Stimulated activated CD8-positive, alpha-beta memory T cell treated with anti-CD3 and anti-CD28 coated beads, Interleukin-4, amount 100 ng/mL, for 48 hours (primary cell): ENCODE data around the gene FOS.
"Not testable (repeated sequence)": the region's sequence is repeated elsewhere in the genome, so short reads cannot be mapped to it uniquely, and the experiment has no call there.

Experiments
- DNase-seq: peaks from one replicate; pipeline ENCODE4 v3.0.0-alpha.2; 2020

FOS gene

DNA sequence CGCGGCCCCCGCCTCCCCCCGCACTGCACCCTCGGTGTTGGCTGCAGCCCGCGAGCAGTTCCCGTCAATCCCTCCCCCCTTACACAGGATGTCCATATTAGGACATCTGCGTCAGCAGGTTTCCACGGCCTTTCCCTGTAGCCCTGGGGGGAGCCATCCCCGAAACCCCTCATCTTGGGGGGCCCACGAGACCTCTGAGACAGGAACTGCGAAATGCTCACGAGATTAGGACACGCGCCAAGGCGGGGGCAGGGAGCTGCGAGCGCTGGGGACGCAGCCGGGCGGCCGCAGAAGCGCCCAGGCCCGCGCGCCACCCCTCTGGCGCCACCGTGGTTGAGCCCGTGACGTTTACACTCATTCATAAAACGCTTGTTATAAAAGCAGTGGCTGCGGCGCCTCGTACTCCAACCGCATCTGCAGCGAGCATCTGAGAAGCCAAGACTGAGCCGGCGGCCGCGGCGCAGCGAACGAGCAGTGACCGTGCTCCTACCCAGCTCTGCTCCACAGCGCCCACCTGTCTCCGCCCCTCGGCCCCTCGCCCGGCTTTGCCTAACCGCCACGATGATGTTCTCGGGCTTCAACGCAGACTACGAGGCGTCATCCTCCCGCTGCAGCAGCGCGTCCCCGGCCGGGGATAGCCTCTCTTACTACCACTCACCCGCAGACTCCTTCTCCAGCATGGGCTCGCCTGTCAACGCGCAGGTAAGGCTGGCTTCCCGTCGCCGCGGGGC is at the start of gene FOS:
Gene FOS (plus strand): TSS at position 407 of the 731 bp plus-strand sequence. CDS start 155 bp downstream, at position 562.
- peak; percentile 90 for DNase-seq

DNA sequence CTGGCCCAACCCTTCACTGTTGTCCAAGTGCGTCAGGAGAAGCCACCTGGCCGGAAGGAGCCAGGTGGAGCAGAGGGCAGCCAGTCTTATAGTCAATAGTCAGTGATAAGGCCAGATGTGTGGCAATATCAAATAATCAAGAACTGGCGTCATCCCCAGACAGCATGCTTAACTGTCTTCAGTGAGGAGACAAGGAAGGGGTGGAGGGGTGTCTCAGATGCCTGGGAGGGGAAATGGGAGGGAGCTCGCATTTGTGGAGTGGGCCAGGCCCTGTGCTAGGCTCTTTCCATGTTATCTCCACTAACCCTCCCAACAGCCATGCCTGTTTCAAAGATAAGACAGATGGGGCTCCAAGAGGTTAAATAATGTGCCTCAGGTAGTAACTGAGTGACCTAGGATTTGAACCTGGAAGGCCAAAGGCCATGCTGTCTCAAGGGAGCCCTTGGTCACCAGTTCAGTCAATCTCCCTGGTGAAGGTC is 48.9 kb upstream of the FOS start:
- no peak for DNase-seq

DNA sequence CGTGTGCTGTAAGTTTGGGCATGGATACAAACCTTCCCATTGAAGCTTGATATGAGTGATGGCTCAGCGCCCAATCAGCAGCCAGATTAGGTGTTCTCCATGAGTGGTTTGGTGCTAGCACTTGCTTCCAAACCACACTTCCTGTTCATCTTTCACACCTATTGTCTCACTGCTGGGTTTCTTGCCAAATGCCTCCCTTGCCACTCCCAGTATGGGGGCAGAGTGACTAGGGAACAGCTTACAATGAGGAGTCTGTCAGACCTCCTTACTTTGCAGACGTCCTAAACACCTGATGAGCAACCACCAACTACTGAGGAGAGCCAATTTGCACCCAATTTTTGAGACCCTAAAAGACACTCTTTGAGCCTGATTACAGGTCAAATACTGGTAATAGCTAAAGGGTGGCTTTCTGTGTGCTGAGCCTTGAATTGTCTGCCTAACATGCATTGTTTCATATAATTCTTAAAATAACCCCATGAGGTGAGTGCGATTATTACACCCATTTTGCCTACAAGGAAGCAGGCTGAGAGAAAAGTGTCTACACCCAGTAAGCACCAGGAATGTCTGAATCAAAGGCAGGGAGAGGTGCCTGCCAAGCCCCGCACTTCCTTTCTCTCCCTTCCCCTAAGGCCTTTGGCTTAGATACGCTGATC is 48.4 kb upstream of the FOS start:
- peak; percentile 41 for DNase-seq

DNA sequence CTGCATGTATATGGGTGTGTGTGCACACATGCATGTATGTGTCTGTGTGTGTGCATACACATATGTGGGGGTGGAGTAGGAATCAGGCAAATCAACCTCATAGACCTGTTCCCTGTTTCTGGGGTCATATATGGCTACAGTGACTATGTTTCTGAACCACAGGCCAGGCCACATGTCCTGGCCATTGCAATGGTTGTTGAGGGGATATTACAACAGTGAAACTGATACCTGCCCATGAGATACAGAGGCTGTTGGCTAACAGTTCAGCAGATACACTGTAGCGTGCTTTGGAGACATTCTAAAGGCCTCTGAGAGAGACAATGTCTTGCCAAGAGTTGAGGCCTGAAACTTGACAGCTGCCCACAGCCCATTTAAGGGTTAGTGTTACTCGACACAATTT is 47.3 kb upstream of the FOS start:
- no peak for DNase-seq

DNA sequence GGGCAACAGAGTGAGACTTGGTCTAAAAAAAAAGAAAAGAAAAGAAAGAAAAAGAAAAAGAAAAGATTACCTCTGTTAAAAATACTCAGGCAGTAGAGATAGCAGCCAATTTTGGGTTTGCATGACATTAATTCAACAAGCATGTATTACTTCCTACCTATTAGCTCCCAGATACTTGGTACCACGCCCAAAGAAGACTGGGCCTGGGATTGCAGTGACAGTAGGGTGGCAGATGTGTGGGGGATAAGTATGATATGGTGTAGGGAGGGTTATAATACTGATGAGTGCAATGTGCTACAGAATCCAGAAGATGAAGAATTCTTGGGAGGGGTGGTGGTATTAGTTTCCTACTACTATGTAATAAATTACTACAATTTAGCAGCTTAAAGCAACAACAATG is 46.4 kb upstream of the FOS start:
- DNase-seq, result no peak

DNA sequence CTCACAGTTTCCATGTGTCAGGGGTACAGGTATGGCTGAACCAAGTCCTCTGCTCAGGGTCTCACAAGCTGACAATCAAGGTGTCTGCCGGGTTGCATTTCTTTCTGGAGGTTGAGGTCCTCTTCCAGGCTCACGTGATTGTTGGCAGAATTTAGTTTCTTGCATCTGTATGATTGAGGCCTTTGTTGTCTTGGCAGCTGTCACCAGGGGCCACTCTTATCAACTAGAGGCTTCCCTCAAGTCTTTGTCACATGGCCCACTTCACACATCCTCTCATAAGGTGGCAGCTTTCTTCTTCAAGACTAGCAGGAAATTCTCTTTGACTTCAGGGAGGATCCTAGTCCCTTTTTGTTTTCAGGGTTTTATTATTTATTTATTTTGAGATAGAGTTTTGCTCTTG is 46.0 kb upstream of the FOS start:
- DNase-seq, result no peak

DNA sequence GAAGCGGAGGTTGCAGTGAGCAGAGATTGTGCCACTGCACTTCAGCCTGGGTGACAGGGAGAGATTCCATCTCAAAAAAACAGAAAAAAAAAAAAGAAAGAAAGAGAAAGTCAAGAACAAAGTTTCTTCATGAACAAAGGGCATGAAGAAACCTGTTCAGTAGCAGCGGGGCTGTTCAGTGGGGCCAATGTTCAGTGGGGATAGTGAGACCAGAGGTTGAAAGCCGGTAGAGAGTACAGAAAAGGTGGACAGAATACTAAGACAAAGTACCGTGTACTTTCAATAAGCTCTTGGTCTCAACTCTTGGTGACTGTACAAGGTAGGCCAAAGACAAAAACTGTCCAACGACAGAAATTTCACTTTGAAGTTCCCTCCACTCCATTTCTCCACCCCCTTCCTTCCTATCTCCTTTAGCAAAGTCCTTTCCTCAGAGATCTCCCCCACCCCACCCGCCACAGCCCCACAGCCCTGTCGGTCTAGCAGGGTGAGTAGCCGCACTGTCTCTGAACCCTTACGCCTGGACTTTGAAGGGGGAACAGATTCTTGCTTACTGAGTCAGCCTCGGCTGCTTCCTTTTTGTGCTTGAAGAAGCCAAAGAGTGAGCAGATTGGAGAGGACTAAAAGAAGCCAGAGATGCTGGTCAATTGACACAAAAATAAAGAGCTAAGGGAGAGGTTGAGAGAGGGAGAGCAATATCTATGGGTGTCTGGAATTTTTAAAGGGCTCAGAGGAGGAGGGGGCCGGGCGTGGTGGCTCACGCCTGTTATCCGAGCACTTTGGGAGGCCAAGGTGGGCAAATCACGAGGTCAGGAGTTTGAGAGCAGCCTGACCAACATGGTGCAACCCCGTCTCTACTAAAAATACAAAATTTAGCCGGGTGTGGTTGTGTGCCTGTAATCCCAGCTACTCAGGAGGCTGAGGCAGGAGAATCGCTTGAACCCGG is 44.2 kb upstream of the FOS start:
- no peak for DNase-seq

DNA sequence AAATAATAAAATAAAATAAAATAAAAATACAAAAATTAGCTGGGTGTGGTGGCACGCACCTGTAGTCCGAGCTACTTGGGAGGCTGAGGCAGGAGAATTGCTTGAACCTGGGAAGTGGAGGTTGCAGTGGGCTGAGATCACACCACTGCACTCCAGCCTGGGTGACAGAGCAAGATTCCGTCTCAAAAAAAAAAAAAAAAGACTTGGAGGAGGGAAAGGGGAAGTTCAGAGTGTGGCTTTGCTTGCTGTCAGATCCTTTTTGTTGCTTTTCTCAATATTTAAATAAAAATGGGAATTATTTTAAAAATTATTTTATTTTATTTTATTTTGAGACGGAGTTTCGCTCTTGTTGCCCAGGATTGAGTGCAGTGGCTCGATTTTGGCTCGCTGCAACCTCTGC is 43.4 kb upstream of the FOS start:
- DNase-seq, result not testable (repeated sequence)

DNA sequence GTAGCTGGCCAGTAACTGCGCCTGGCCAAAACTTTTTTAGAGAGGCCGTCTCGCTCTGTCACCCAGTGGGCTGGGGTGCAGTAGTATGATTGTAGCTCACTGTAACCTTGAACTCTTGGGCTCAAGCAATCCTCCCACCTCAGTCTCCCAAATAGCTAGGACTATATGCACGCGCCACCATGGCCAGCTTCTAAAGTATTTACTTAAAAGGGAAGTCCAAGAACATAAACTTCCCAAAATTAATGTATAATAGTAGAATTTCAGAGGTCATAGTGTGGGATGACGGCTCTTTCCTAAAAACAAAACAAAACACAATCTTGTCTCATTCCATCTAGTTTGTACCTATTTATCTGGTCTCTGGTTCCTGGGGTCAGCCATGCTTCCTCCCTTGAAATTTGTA is 42.2 kb upstream of the FOS start:
- DNase-seq, result no peak

DNA sequence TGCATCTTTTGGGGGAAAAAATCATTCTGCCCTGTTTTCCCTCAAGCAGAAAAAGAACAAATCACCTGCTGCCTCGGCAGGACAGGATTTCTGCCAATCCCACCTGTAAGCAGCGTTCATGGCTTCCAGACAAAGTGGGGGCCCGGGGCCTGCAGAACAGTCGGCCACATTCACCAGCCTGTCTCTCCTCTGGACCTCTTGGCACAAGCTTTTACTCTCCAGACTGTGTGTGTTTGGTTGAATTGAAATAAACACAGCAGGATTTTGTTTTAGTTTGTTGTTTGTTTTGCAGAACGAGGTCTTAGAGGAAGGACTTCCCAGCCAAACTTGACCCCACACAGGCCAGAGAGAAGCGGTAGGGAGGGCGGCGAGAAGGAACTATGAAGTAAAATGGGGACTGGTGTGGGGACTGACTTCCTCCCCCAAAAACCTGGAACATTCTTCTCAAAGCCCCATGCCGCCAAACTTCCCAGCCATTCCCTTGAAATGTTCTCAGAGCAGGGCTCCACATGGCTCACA is 41.7 kb upstream of the FOS start:
- DNase-seq, result no peak

DNA sequence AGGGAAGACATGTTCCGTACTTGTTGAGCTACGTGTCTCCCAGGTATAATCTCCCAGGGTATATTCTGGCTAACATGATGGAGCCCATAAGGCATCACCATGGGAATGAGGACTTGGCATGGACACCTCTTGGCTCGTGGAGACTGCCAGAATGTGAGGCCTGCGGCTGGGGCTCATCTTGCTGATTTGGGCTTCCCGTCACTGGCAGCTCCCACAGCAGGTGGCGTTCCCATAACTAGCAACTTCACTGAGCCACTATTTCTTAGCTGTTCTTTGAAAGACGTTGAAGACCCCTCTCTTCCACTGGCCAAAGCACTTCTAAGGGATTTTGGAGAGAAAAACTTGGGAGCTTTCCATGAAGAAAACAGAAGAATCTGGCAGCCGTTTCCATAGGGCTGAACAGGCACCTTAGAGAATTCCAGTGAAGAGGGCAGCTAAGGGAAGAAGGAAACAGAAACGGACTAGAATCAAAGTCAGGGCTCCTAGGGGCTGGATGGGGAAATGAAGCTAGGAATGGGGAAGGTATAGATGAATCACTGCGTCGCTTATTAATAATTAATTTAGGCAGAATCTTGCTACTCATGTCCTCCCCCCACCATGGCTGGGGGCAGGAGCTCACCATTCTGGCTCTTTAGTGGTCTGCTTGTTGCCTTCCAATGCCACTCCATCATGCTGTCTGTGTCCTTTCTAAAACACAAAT is 39.7 kb upstream of the FOS start:
- DNase-seq, result no peak

DNA sequence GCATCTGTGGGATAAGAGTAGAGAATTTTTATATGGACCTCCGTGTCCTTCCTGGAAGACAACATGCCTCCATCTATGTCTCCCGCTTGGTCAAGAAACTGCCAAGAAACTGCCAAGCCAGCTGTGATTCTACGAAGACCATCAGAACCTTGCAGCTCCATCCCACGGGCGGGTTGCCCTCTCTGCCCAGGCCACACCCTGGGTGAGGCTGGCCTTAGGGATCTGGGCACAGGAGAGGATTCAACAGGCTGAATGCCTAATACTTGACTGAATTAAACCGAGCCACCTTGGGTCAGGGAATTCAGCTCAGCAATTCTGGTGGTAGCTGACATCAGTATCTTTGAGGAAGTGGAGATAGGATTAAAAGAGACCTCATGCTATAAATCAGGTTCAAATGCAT is 37.8 kb upstream of the FOS start:
- no peak for DNase-seq

DNA sequence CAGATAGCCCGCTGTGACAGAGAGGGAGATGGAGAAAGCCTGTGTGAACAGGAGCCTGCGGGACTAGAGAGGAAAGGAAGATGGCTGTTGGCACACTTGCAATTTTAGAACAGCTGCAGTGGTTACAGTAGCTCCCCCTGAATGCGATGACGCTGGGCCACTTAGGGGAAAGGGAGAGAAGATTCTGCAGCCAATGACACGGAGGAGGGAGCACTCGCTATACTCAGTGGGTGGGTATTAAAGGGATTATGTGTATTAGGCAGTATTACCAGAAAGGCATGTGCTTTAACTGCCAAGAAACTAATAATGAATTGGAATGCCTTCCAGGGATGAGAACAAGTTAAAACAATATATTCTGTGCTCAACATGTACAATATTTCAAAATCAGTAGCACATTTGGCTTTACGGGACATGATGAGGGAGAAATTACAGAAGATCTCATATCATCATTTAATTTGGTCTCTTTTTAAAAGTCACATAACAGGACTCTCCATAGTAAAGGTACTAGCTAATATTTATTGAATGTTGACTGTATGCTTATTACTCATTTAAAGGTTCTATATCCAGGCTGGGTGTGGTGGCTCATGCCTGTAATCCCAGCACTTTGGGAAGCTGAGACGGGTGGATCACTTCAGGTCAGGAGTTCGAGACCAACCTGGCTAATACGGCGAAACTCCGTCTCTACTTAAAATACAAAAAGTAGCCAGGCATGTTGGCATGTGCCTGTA is 35.9 kb upstream of the FOS start:
- no peak for DNase-seq

DNA sequence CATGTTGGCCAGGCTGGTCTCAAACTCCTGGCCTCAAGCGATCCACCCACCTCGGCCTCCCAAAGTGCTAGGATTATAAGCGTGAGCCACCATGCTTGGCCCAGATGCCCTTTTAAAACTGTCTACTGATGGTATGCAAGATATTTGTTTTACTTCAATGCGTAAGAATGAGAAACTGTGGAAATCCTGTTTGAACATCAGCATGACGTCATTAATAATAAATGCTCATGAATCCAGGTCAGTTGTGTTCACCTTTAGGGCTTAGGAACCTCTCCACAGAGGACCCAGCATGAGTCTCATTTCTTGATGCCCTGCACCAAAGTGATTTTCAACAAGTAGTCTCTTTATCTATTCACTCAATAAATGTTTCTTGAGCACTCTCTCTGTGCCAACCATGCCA is 34.5 kb upstream of the FOS start:
- no peak for DNase-seq

DNA sequence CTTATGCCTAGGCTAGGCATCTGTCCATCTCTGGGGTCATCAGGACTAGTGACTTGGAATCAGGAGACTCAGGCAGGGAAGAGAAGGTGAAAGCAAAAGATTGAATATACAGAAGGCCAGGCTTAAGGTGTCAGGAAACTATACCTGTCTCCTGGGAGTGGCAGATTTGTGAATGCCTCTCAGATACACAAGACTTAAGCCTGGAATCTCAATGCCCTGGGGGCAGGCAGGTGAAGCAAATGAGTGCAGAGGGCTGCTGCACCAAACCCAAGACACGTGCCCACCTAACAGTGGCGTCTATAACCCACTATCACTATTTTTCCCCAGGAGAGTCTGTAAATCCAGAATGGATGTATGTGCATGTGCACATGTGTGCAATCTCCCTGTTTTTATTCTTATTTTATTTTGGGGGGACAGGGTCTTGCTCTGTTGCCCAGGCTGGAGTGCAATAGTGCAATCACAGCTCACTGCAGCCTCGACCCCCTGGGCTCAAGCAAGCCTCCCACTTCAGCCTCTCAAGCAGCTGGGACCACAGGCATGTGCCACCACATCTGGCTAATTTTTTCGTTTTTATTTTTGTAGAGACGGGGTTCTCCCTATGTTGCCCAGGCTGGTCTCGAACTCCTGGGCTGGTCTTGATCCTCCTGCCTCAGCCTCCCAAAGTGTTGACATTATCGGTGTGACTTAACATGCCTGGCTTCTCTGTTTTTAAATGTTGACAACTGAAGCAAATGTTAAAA is 31.9 kb upstream of the FOS start:
- no peak for DNase-seq

DNA sequence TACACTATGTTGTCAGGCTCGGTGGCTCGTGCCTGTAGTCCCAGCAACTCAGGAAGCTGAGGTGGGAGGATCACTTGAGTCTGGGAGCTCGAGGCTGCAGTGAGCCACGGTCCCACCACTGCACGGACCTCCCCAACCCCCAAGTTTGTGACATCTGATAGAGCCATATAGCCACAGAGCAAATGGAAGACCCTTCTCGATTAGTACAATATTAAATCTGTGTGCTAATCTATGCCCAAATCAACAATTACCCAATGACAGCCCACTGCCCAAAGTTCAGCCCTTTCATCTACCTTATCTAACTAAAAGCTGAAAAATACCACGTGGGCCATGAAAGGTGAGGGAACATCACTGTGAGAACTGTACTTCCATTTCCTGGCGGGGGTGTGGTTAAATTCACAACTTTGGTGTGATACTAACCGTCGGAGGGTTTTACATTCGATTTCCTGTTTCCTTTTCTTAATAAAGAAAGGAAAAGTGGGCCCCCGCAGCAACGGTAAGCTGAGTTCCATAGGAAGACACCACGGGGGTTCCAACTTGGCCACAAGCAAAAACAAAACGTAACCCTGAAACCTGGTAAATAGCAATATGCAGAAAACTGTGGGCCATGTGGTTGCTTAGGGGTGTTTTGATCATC is 31.2 kb upstream of the FOS start:
- DNase-seq, result peak; percentile 80

DNA sequence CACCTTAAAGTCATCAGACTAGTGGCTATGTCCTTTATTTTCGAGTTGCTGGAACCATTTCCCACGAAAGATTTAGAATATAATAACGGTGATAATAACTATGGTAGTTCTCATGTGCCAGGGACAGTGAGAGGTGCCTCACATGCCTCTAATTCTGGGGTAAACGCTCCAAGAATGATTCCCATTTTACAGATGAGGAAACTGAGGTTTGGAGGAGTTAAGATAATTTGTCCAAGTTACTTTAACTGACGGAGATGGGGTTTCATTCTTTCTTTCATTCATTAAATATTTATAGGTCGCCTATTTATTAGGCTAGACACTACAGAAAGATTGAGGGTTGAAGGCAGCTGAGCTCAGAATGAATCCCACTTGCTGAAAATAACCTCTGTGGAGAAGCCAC is 30.7 kb upstream of the FOS start:
- no peak for DNase-seq

DNA sequence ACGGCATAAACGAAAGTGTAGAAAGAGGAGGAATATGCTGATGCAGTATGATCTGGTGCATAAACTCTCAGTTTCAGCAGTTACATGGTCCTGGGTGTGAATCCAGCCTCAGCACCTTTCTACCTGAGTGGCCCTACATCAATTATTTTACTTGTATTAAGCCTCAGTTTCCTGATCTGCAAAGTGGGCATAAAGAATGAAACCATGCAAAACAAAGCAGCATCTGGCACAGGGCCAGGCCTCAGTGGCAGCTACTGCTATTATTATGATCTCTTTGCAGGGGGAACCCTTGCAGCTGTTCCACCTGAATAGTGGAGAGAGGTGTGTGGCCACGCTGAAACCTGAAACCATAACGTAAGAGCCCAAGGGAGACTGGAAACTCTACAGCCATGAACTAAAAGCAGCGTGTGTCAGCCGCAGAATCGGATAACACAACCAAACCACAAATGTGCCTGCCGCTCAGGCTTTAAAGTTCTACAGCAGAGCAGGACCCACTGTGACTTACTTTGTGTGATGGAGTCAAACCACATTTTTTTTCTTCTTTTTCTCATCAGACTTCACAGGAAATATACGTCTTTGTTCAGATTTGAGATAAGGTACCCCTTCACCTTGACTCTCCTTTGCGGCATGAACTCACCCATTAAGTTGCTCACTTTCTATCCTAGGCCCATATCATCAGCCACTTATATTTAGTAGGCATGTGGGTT is 29.2 kb upstream of the FOS start:
- peak; percentile 87 for DNase-seq

DNA sequence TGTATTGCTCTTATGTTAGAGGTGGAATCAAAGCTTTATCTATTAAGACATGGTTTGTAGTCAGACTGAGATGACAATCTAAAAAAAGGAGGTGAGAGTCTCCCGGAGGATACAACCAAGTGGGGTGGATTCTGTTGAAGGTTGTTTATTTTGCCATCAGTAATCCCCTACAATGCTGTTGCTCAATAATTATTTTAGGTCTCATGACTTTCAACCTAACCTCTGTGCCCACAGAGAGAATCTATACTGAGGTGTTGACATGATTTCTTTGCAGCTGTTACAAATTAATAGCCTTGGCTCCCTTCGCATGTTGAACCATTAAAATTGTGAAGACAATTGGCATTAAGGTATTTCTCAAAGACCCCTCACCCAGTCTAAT is 28.7 kb upstream of the FOS start:
- no peak for DNase-seq

DNA sequence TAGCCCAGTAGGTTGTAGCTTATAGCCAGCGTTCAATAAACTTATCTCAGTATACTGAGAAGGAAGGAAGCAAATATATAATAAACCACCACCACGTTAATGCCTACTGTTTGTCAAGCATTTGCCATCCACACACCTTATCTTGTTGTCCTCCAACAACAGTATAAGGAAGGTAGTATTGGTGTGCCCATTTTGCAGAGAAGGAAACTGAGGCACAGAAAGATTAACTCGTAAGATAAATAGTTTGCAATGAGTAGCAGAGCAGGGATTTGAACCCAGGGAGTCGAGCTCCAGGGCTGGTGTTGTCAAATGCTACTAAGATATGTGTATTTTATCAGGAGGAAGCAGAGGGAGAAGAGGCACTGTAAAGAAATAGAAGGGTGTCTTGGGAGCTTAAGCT is 27.8 kb upstream of the FOS start:
- DNase-seq, result no peak
